Activated B cell treated with CpG ODN at 0.5 μM for 24 hours (primary cell): ENCODE measurements around the gene DIS3L2. TPM values are rescaled to one million over a fixed set of nuclear protein-coding genes. Genes with fewer than 3 reads are reported as not detected.
"Not testable (repeated sequence)": the region's sequence is repeated elsewhere in the genome, so short reads cannot be mapped to it uniquely, and the experiment has no call there.

Experiments
- ATAC-seq: fragments of 200-7000 bp; cut with Tn5 transposase; one replicate; pipeline ENCODE4 v1.10.0; 2021; ENCODE audit warnings: low read depth, mild to moderate bottlenecking, moderate library complexity
- CTCF ChIA-PET: fragments of 350-600 bp; sonication (Branson Sonifier 250); formaldehyde crosslinking; loops from one replicate; lab custom pipeline; 2021; ENCODE audit warnings: antibody characterized with exemption; lab: Charles Lee
- POLR2A ChIA-PET: fragments of 350-600 bp; sonication (Branson Sonifier 250); formaldehyde crosslinking; loops from one replicate; lab custom pipeline; 2021; ENCODE audit warnings: antibody characterized with exemption; lab: Charles Lee
- DNase-seq: peaks from one replicate; pipeline ENCODE4 v3.0.0; 2022
- H3K27ac Mint-ChIP-seq: one replicate; pipeline ENCODE4 v1.8.0; 2020; ENCODE audit warnings: mixed read lengths
- H3K27me3 Mint-ChIP-seq: one replicate; pipeline ENCODE4 v1.8.0; 2021; ENCODE audit warnings: mixed read lengths
- H3K36me3 Mint-ChIP-seq: one replicate; pipeline ENCODE4 v1.8.0; 2021; ENCODE audit warnings: low read depth, mixed read lengths
- H3K4me1 Mint-ChIP-seq: one replicate; pipeline ENCODE4 v1.8.0; 2021; ENCODE audit warnings: mixed read lengths
- H3K4me3 Mint-ChIP-seq: one replicate; pipeline ENCODE4 v1.8.0; 2020; ENCODE audit warnings: mild to moderate bottlenecking, mixed read lengths
- H3K9me3 Mint-ChIP-seq: one replicate; pipeline ENCODE4 v1.8.0; 2020; ENCODE audit warnings: mixed read lengths
- intact Hi-C: fragments of 100-400 bp; cut with micrococcal nuclease; formaldehyde crosslinking; loops from one replicate; pipeline ENCODE4 v1.15.1; 2024
- total RNA-seq: library from RNA; stranded (reverse); gene quantifications from 2 replicates; pipeline ENCODE4 v1.2.3, GENCODE V29; 2022
- TF ChIP-seq, protein P1 (sequence below): fragments of 200-600 bp; IDR thresholded peaks from one replicate; pipeline ENCODE4 v1.8.0; 2022; ENCODE audit warnings: antibody characterized with exemption, mild to moderate bottlenecking

Gene DIS3L2
- total RNA-seq, 1 donor from 2014 or later, result 65.9 TPM

DNA sequence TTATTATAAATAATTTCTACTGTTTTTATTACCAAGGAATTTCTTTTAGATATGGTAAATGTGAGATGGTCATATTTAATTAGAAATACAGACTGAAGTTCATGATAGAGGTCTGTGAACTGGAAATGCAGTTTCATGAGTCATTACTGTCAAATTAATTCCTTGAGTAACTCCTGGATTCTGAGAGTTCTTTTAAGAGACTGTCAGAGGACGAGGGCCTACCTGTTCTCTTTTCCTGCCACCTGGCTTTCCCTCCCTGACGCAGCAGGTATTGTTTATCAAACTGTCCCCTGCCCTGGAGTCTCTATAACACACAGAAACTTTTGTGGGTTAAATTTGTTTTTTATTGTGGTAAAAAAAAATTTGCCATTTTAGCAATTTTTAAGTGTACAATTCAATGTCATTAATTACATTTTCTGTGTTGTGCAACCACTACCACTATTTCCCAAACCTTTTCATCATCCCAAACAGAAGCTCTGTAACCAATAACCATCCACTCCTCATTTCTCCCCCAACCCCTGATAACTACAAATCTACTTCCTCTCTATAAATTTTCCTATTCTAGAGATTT, 142.6 kb downstream of the DIS3L2 start:
- Mint-ChIP-seq H3K4me3 (no peak overlapping the region), H3K36me3 (peaks cover 14% of the 10 kb centered on the region), H3K4me1 (peaks cover 11% of the 10 kb centered on the region), H3K27ac (no peak overlapping the region), H3K9me3 (no peaks in the 10 kb centered on the region), H3K27me3 (no peaks in the 10 kb centered on the region)
- ATAC-seq (no peak), DNase-seq (no peak)
- ChIA-PET POLR2A (no interaction called here), CTCF (no interaction called here)
- TF ChIP-seq, protein P1, sequence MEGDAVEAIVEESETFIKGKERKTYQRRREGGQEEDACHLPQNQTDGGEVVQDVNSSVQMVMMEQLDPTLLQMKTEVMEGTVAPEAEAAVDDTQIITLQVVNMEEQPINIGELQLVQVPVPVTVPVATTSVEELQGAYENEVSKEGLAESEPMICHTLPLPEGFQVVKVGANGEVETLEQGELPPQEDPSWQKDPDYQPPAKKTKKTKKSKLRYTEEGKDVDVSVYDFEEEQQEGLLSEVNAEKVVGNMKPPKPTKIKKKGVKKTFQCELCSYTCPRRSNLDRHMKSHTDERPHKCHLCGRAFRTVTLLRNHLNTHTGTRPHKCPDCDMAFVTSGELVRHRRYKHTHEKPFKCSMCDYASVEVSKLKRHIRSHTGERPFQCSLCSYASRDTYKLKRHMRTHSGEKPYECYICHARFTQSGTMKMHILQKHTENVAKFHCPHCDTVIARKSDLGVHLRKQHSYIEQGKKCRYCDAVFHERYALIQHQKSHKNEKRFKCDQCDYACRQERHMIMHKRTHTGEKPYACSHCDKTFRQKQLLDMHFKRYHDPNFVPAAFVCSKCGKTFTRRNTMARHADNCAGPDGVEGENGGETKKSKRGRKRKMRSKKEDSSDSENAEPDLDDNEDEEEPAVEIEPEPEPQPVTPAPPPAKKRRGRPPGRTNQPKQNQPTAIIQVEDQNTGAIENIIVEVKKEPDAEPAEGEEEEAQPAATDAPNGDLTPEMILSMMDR, result no peak
- intact Hi-C loops, result no loop called here

- Mint-ChIP-seq H3K36me3 (peaks cover 13% of the 10 kb centered on the region), H3K27ac (no peak overlapping the region), H3K4me1 (no peaks in the 10 kb centered on the region), H3K27me3 (no peaks in the 10 kb centered on the region), H3K9me3 (no peaks in the 10 kb centered on the region), H3K4me3 (no peak overlapping the region)
- DNase-seq (no peak), ATAC-seq (no peak)
- ChIA-PET POLR2A (no interaction called here), CTCF (no interaction called here)
- intact Hi-C loops, result no loop called here
- TF ChIP-seq, protein P1, result no peak
Observed at GRCh38 chr2:232111551-232111950, 150.0 kb downstream of the DIS3L2 start.

- intact Hi-C loops, result no loop called here
- H3K4me1 Mint-ChIP-seq, result no peaks in the 10 kb centered on the region
- H3K9me3 Mint-ChIP-seq, result no peaks in the 10 kb centered on the region
- TF ChIP-seq, protein P1, result no peak
- POLR2A ChIA-PET, result no interaction called here
- DNase-seq (no peak), ATAC-seq (no peak)
- H3K4me3 Mint-ChIP-seq, result no peak overlapping the region
- no peaks in the 10 kb centered on the region for H3K27me3 Mint-ChIP-seq
- H3K36me3 Mint-ChIP-seq, result peaks cover 25% of the 10 kb centered on the region
- H3K27ac Mint-ChIP-seq, result no peak overlapping the region
- CTCF ChIA-PET, result no interaction called here
Observed at GRCh38 chr2:232113821-232114220, 152.3 kb downstream of the DIS3L2 start.

DNA sequence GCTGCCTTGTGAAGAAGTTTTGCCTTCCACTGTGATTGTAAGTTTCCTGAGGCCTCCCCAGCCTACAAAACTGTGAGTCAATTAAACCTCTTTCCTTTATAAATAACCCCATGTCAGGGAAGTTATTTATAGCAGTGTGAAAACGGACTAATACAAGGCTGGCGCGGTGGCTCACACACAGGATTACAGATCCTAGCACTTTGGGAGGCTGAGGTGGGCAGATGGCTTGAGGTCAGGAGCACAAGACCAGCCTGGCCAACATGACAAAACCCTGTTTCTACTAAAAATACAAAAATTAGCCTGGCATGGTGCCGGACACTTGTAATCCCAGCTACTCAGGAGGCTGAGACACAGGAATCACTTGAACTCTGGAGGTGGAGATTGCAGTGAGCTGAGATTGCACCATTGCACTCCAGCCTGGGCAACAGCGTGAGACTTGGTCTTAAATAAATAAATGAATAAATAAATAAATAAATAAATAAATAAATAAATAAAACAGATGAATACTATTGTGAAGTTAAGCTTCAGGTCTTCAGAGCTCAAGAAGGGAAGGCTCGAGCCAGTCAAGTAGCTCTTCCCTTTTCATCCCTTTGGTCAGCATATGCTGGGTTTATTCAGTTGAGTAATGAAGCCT, 154.3 kb downstream of the DIS3L2 start:
- H3K9me3 Mint-ChIP-seq, DNase-seq, H3K27me3 Mint-ChIP-seq, CTCF ChIA-PET, H3K4me1 Mint-ChIP-seq, ATAC-seq, POLR2A ChIA-PET, intact Hi-C loops, H3K27ac Mint-ChIP-seq, H3K4me3 Mint-ChIP-seq: not testable (repeated sequence)
- peaks cover 30% of the 10 kb centered on the region for H3K36me3 Mint-ChIP-seq

- ChIA-PET CTCF (no interaction called here), POLR2A (no interaction called here)
- intact Hi-C loops, result no loop called here
Observed at GRCh38 chr2:232116852-232117251, 155.3 kb downstream of the DIS3L2 start.

More at GRCh38 chr2:232116852-232117251, 155.3 kb downstream of the DIS3L2 start:
- DNase-seq (no peak), ATAC-seq (no peak)
- H3K27ac Mint-ChIP-seq, result no peak overlapping the region
- TF ChIP-seq, protein P1, result no peak
- no peak overlapping the region for H3K4me3 Mint-ChIP-seq
- H3K4me1 Mint-ChIP-seq, result no peaks in the 10 kb centered on the region
- no peaks in the 10 kb centered on the region for H3K9me3 Mint-ChIP-seq
- peaks cover 33% of the 10 kb centered on the region for H3K36me3 Mint-ChIP-seq
- H3K27me3 Mint-ChIP-seq, result no peaks in the 10 kb centered on the region
